Heart left ventricle (tissue), 16 donors: ENCODE data around the gene EHMT1. TPM values are rescaled to one million over a fixed set of nuclear protein-coding genes. Genes with fewer than 3 reads are reported as not detected.

ENCODE experiments used
- ATAC-seq, 4 donors: fragments of 200-7000 bp; cut with Tn5 transposase; one replicate each; pipeline ENCODE4 v1.9.1; 2020 to 2022; ENCODE audit warnings: moderate library complexity in 4 of 4, mild to moderate bottlenecking in 3 of 4, moderate number of reproducible peaks in 1 of 4
- DNase-seq, 5 donors: peaks; one replicate each; pipeline ENCODE4 v3.0.0-alpha.2; 2020
- H3K27ac ChIP-seq, 12 donors: fragments of 200-600 bp; sonication (generic) in 4 of 12; one replicate each; pipeline versions ENCODE4 v1.5.0 to v1.8.0; 2016 to 2022; ENCODE audit warnings: mild to moderate bottlenecking in 2 of 12
- H3K27me3 ChIP-seq, 9 donors: fragments of 200-600 bp; sonication (generic) in 2 of 9; one replicate each; pipeline versions ENCODE4 v1.5.1 to v1.8.0; 2016 to 2022; ENCODE audit warnings: mild to moderate bottlenecking in 3 of 9
- H3K36me3 ChIP-seq, 9 donors: fragments of 200-600 bp; sonication (generic) in 2 of 9; one replicate each; pipeline versions ENCODE4 v1.5.0 to v1.8.0; 2018 to 2022; ENCODE audit warnings: mild to moderate bottlenecking in 2 of 9
- H3K4me1 ChIP-seq, 12 donors: fragments of 200-600 bp; sonication (generic) in 4 of 12; one replicate each; pipeline versions ENCODE4 v1.5.0 to v1.8.0; 2016 to 2022; ENCODE audit warnings: mild to moderate bottlenecking in 3 of 12
- H3K4me3 ChIP-seq, 12 donors: fragments of 200-600 bp; sonication (generic) in 4 of 12; one replicate each; pipeline versions ENCODE4 v1.5.0 to v1.8.0; 2017 to 2022; ENCODE audit warnings: mild to moderate bottlenecking in 9 of 12, moderate library complexity in 4 of 12
- H3K9me3 ChIP-seq, 12 donors: fragments of 200-600 bp; sonication (generic) in 4 of 12; one replicate each; pipeline versions ENCODE4 v1.5.0 to v1.8.0; 2016 to 2022; ENCODE audit warnings: mild to moderate bottlenecking in 1 of 12
- CTCF ChIP-seq, 12 donors: fragments of 200-600 bp; sonication (generic) in 4 of 12; IDR thresholded peaks; one replicate each; pipeline versions ENCODE4 v1.5.0 to v1.8.0; 2018 to 2022; ENCODE audit warnings: antibody characterized with exemption in 12 of 12, mild to moderate bottlenecking in 5 of 12
- POLR2A ChIP-seq, 2 donors: fragments of 450-650 bp; IDR thresholded peaks; one replicate each; pipeline ENCODE4 v1.6.1; 2017; ENCODE audit warnings: antibody characterized with exemption in 2 of 2, mild to moderate bottlenecking in 2 of 2, moderate library complexity in 2 of 2
- WGBS, 4 donors: extraction: QIAGEN DNeasy Blood & Tissue Kit in 2 of 4; methylation state at CpG; one replicate each; pipeline versions ENCODE4 v1.1.5 to v1.1.7; 2013 to 2018; 5-methylcytosine and 5-hydroxymethylcytosine counted together
- intact Hi-C, 10 donors: fragments of 100-400 bp; cut with DNase I; formaldehyde crosslinking; loops; one replicate each; pipeline versions ENCODE4 v1.11.1 to v1.14.2; 2022
- polyA plus RNA-seq, 2 donors: library from polyadenylated mRNA; stranded (reverse); fragments of 200-250 nt; gene quantifications; one replicate each; pipeline ENCODE4 v1.2.3, GENCODE V29; 2013
- total RNA-seq, 9 donors: library from RNA; depleted of rRNA in 2 of 9; stranded (reverse); fragments of >200 nt in 2 of 9; fragmentation: NEBNext Ultra II Directional in 3 of 9; extraction: Animal tissue kit (Norgen Biotek cat#: 25700) in 3 of 9; gene quantifications; one replicate each; pipeline versions ENCODE4 v1.1.0 to v1.2.4, GENCODE V29; 2016 to 2023
- donor health status: ischemic (EF 13 %, LVEDD 7.1; RV severe dilation, severe dysfunction).
- donor health status: healthy with polysubstance abuse.
- donor health status: DM: no; HTN: yes; CAD: no.
- donor health status: DM: no; HTN: no; CAD: no.
- donor health status: ischemic (EF 25% LVEDD 6.9; RV normal size, moderate dysfunction).
- donor health status: ischemic (EF 25% LVEDD 5.7; RV mildly dilated, moderate dysfunction).
- donor health status: healthy.
- donor health status: DM: yes; HTN: yes; CAD: no.
- donor health status: ischemic (EF 35%, LVEDD 5.7; RV mildly dilated, moderate dysfunction).
- donor health status: nonischemic (EF 11% LVEDD 7.7; RV severe dilation, severe dysfunction).
- donor health status: DM: yes; HTN: yes; CAD: no.
- donor health status: PGD.
- donor health status: ischemic (EF 29% LVEDD 5.4; RV normal size, mild dysfunction).
- donor health status: nonischemic (EF 23%, LVEDD 6.1; RV moderate dilation, normal function).

Gene EHMT1
- total and polyA plus RNA-seq, 11 donors, result 24.5 to 55.9 (median 28.9) TPM

- Histone ChIP-seq H3K4me1 (peaks cover 0 to 23% (median 3%) of the 10 kb centered on the region in 12 donors), H3K36me3 (peaks cover 0 to 83% (median 65%) of the 10 kb centered on the region in 9 donors), H3K27ac (no peak overlapping the region), H3K27me3 (no peaks in the 10 kb centered on the region), H3K4me3 (no peak overlapping the region), H3K9me3 (no peaks in the 10 kb centered on the region)
- no peak for ATAC-seq
- TF ChIP-seq POLR2A (IDR thresholded peaks at IDR 0.05) (no peak), CTCF (IDR thresholded peaks at IDR 0.05) (no peak)
- intact Hi-C loops, result loop anchor here in 1 of 10 donors (10.0 kb wide), 1 partner anchor 87 kb away; no protein-coding TSS in a partner anchor
- DNase-seq, result no peak
- 90 to 95% (median 94%) methylated on average over 9 of the region's 9 CpGs for WGBS, 4 donors
Observed at GRCh38 chr9:137761793-137762192, 143.0 kb downstream of the EHMT1 start.

- ATAC-seq (peak in 3 of 4 donors; percentile 33 to 63 (median 57)), DNase-seq (peak in 1 of 5 donors; percentile 56)
- Histone ChIP-seq H3K4me3 (no peak overlapping the region), H3K27me3 (no peaks in the 10 kb centered on the region), H3K4me1 (peaks cover 0 to 16% (median 0%) of the 10 kb centered on the region in 12 donors), H3K27ac (peak overlapping the region in 1 of 12 donors; percentile 23), H3K9me3 (no peaks in the 10 kb centered on the region), H3K36me3 (peaks cover 0 to 83% (median 71%) of the 10 kb centered on the region in 9 donors)
- intact Hi-C loops, result loop anchor here in 1 of 10 donors (10.0 kb wide), 1 partner anchor 88 kb away; no protein-coding TSS in a partner anchor
- WGBS, 4 donors, result 83 to 84% (median 84%) methylated on average over 21 of the region's 21 CpGs
- TF ChIP-seq POLR2A (IDR thresholded peaks at IDR 0.05), result no peak
- no peak for TF ChIP-seq CTCF (IDR thresholded peaks at IDR 0.05)
Observed at GRCh38 chr9:137762414-137763061, 143.7 kb downstream of the EHMT1 start.

GRCh38 chr9:137763271-137763955, 144.6 kb downstream of the EHMT1 start:
- ATAC-seq (peak in 1 of 4 donors; percentile 31), DNase-seq (no peak)
- TF ChIP-seq CTCF (IDR thresholded peaks at IDR 0.05) (no peak), POLR2A (IDR thresholded peaks at IDR 0.05) (no peak)
- no peak overlapping the region for H3K27ac ChIP-seq
- no peak overlapping the region for H3K4me3 ChIP-seq
- 87 to 91% (median 88%) methylated on average over 15 to 29 of the region's 29 CpGs for WGBS, 4 donors
- H3K4me1 ChIP-seq, result peaks cover 0 to 15% (median 0%) of the 10 kb centered on the region in 12 donors
- intact Hi-C loops, result loop anchor here in 1 of 10 donors (10.0 kb wide), 1 partner anchor 89 kb away; no protein-coding TSS in a partner anchor
- H3K27me3 ChIP-seq, result no peaks in the 10 kb centered on the region
- H3K9me3 ChIP-seq, result no peaks in the 10 kb centered on the region
- peaks cover 0 to 80% (median 68%) of the 10 kb centered on the region in 9 donors for H3K36me3 ChIP-seq

GRCh38 chr9:137764171-137764671, 145.4 kb downstream of the EHMT1 start:
- ATAC-seq (no peak), DNase-seq (no peak)
- H3K36me3 ChIP-seq, result peaks cover 0 to 77% (median 67%) of the 10 kb centered on the region in 9 donors
- no peak overlapping the region for H3K4me3 ChIP-seq
- no peaks in the 10 kb centered on the region for H3K27me3 ChIP-seq
- WGBS, 4 donors, result 81 to 89% (median 88%) methylated on average over 17 of the region's 17 CpGs
- H3K4me1 ChIP-seq, result peaks cover 0 to 15% (median 0%) of the 10 kb centered on the region in 12 donors
- no peak overlapping the region for H3K27ac ChIP-seq
- H3K9me3 ChIP-seq, result no peaks in the 10 kb centered on the region
- intact Hi-C loops, result loop anchor here in 1 of 10 donors (10.0 kb wide), 1 partner anchor 89 kb away; no protein-coding TSS in a partner anchor
- TF ChIP-seq POLR2A (IDR thresholded peaks at IDR 0.05), result no peak
- TF ChIP-seq CTCF (IDR thresholded peaks at IDR 0.05), result no peak
